ENCODE measurements around the gene HAS3. TPM values are rescaled to one million over a fixed set of nuclear protein-coding genes. Genes with fewer than 3 reads are reported as not detected.
"Not testable (repeated sequence)": the region's sequence is repeated elsewhere in the genome, so short reads cannot be mapped to it uniquely, and the experiment has no call there.

The HAS3 gene, protein sequence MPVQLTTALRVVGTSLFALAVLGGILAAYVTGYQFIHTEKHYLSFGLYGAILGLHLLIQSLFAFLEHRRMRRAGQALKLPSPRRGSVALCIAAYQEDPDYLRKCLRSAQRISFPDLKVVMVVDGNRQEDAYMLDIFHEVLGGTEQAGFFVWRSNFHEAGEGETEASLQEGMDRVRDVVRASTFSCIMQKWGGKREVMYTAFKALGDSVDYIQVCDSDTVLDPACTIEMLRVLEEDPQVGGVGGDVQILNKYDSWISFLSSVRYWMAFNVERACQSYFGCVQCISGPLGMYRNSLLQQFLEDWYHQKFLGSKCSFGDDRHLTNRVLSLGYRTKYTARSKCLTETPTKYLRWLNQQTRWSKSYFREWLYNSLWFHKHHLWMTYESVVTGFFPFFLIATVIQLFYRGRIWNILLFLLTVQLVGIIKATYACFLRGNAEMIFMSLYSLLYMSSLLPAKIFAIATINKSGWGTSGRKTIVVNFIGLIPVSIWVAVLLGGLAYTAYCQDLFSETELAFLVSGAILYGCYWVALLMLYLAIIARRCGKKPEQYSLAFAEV
- total RNA-seq, result under 1 TPM; 0.11 to 0.28 TPM

DNA sequence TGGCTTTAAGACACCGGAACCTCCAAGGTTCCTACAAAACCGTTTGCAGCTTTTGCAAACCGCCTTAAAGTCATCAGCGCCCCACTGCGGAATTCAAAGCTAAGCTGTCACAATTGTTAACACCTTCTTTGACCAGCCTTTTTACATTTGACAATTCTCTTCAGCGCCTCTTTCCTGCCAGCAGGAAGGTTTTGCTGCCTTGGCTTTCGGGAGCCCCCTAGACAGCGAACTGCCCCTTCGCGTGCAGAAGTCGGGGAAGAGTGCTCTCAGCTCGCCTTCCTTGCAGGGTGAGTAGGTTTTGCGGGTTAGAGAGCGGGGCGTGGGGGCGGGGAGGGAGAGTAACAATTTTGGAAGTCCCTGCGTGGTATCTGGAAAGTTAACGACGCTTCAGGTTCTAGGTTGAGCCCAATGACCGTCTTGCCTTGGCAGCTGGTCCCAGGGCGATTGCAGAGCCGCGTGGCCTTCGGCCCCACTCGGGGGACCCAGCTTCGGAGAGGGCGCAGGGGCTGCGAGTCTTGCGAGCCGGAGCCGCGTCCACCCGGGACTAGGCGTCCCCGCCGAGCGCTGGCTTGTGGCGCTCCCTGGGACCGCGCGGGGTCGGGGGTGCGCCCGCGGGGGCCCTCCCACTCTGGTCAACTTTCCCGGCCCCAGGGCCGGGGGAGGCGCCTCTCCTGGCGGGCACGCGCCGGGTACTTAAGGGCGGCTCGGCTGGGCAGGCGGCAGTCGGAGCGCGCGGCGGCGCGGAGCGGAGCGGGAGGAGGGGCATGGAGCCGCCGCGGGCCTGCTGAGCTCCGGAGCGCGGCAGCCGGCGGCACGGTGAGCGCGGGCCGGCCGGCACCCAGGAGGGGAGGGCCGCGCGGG is at the start of gene HAS3:
Gene HAS3 (plus strand): TSS at position 153 of the 861 bp plus-strand sequence. CDS start 3,743 bp downstream, outside the sequence.
- Histone ChIP-seq H3K4me1 (peaks cover 0 to 30% of the 10 kb centered on the region in 2 donors), H3K27me3 (no peaks in the 10 kb centered on the region), H3K4me3 (peak within 1 kb of the TSS; percentile 50 to 61), H3K36me3 (no peaks in the 10 kb centered on the region), H3K9me3 (no peaks in the 10 kb centered on the region), H3K27ac (no peak within 1 kb of the TSS)
- no peak for DNase-seq (ENCODE audit: low spot score)
- TF ChIP-seq, protein P1, sequence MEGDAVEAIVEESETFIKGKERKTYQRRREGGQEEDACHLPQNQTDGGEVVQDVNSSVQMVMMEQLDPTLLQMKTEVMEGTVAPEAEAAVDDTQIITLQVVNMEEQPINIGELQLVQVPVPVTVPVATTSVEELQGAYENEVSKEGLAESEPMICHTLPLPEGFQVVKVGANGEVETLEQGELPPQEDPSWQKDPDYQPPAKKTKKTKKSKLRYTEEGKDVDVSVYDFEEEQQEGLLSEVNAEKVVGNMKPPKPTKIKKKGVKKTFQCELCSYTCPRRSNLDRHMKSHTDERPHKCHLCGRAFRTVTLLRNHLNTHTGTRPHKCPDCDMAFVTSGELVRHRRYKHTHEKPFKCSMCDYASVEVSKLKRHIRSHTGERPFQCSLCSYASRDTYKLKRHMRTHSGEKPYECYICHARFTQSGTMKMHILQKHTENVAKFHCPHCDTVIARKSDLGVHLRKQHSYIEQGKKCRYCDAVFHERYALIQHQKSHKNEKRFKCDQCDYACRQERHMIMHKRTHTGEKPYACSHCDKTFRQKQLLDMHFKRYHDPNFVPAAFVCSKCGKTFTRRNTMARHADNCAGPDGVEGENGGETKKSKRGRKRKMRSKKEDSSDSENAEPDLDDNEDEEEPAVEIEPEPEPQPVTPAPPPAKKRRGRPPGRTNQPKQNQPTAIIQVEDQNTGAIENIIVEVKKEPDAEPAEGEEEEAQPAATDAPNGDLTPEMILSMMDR (IDR thresholded peaks at IDR 0.05), result peak in 1 of 2 donors; percentile 41

DNA sequence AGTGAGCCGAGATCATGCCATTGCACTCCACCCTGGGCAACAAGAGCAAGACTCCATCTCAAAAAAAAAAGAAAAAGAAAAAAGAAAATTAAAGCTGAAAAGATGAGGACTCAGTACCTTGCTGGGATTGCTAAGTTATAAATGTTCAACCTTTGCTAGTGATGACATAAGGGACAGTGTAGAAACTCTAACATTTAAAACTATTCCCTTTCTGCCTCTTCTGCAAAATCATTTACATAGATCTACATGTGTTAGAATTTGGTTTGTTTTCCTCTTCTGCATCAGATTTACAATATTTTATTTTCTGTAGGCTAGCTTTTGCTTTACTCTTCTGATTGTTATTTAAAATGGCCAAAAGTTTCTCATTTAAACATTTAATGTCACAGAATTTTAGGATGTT is 49.5 kb upstream of the HAS3 start:
- Histone ChIP-seq H3K9me3 (no peaks in the 10 kb centered on the region), H3K4me1 (no peaks in the 10 kb centered on the region), H3K36me3 (no peaks in the 10 kb centered on the region), H3K27me3 (no peaks in the 10 kb centered on the region), H3K4me3 (no peak overlapping the region), H3K27ac (no peak overlapping the region)
- DNase-seq (ENCODE audit: low spot score), result no peak
- TF ChIP-seq, protein P1 (IDR thresholded peaks at IDR 0.05), result no peak

DNA sequence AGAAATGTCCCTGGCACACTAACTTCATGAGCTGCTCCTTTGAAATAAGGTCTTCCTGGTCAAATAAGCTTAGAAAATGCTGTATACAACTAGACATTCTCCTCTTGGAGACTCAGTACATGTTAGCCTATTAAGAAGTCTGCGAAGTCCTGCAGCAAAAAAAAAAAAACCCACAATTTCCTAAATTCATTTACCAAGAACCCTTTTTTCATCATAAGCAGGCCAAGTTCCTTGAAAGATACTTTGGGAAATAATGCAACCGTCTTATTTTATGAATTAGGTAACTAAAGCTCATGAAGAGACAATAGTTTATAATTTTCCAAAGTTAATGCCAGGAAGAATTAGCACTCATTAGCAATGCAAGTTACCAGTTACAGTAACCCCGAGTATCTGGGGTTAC is 49.0 kb upstream of the HAS3 start:
- TF ChIP-seq, protein P1 (IDR thresholded peaks at IDR 0.05), result no peak
- Histone ChIP-seq H3K4me1 (no peaks in the 10 kb centered on the region), H3K27me3 (no peaks in the 10 kb centered on the region), H3K27ac (no peak overlapping the region), H3K9me3 (no peaks in the 10 kb centered on the region), H3K36me3 (no peaks in the 10 kb centered on the region), H3K4me3 (no peak overlapping the region)
- no peak for DNase-seq (ENCODE audit: low spot score)

DNA sequence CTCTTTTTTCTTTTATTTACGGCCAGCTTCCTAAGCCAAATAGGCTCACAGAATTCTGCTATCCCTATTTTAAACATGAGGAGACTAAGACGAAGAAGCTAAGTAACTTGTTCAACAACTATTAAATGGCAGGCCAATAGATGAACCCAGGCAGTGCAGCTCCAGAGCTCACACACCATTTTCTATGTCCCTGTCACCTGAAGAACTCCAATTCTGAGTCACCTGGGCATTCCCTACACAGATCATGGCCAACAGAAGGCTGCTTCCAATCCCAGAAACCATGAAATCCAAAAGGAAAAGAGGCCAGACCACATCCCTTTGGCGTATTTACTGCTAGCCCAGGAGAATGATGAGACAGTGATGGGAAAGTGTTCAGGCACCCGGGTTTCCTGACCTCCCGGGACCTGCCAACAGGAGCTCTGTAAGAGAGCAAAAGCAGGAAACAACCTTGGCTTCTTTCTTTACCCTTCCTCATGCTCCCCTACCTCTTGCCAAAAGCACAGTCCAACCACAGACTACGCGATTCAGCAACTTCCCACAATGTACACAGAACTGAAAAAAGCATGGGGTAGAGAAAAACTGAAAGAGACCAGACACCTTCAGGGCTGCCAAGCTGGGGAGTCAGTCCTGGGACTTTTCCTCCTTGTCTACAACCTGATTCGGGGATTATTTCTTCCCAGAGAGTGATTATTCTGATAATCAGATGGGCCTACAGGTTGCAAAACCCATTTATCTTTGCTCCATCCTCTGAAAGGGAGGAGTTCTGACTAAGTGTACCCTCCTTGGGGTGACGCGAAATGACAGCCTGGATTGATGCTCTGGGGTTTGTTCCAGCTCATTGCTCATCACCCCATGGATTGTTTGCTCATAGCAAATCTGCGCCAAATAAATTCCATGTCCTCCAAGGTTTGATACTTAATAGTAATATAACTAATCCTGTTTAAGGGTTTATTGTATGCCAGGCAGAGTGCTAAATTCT is 47.8 kb upstream of the HAS3 start:
- no peaks in the 10 kb centered on the region for H3K4me1 ChIP-seq
- TF ChIP-seq, protein P1 (IDR thresholded peaks at IDR 0.05), result no peak
- H3K36me3 ChIP-seq, result no peaks in the 10 kb centered on the region
- no peaks in the 10 kb centered on the region for H3K9me3 ChIP-seq
- no peak overlapping the region for H3K27ac ChIP-seq
- H3K27me3 ChIP-seq, result no peaks in the 10 kb centered on the region
- no peak overlapping the region for H3K4me3 ChIP-seq
- no peak for DNase-seq (ENCODE audit: low spot score)

DNA sequence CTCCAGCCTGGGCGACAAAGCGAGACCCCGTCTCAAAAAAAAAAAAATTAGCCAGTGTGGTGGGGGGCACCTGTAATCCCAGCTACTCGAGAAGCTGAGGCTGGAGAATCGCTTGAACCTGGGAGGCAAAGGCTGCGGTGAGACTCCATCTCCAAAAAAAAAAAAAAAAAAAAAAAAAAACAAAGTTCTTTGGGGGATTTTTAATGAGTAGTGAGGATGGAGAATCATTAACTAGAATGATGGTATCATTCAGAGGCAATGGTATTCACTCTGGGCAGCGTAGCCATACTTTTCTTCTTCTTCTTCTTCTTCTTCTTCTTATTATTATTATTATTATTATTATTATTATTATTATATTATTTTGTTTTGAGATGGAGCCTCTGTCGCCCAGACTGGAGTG is 42.0 kb upstream of the HAS3 start:
- not testable (repeated sequence) for H3K27me3 ChIP-seq

More for the DNA sequence above, 42.0 kb upstream of the HAS3 start:
- not testable (repeated sequence) for H3K4me3 ChIP-seq; H3K36me3 ChIP-seq; H3K27ac ChIP-seq; H3K4me1 ChIP-seq; H3K9me3 ChIP-seq; DNase-seq (ENCODE audit: low spot score)

Measured in right atrium auricular region (tissue), 2 donors.